ENCODE data around the gene LSM3. TPM values are rescaled to one million over a fixed set of nuclear protein-coding genes. Genes with fewer than 3 reads are reported as not detected.

Gene LSM3
- total RNA-seq, 2 donors from 2014 or later, result 4.9 TPM

GRCh38 chr3:14146381-14147065, 32.1 kb upstream of the LSM3 start:
- ATAC-seq (ENCODE audit: insufficient number of reproducible peaks, low FRiP score, low read depth) (no peak), DNase-seq (ENCODE audit: low spot score) (no peak)
- no peak for TF ChIP-seq CTCF (IDR thresholded peaks at IDR 0.05)
- no peak overlapping the region for H3K4me3 ChIP-seq
- H3K36me3 ChIP-seq, result peaks cover 19% of the 10 kb centered on the region
- H3K9me3 ChIP-seq, result no peaks in the 10 kb centered on the region
- H3K27ac ChIP-seq, result peak overlapping the region; percentile 94 to 98
- no peaks in the 10 kb centered on the region for H3K27me3 ChIP-seq (replicated peaks; ENCODE audit: insufficient read depth)
- H3K4me1 ChIP-seq (ENCODE audit: control insufficient read depth in 1 of 2, low read depth in 2 of 2), result peaks cover 48 to 64% of the 10 kb centered on the region in 2 donors

- Histone ChIP-seq H3K4me3 (no peak overlapping the region), H3K27me3 (replicated peaks; ENCODE audit: insufficient read depth) (no peaks in the 10 kb centered on the region), H3K27ac (peak overlapping the region; percentile 94 to 98), H3K36me3 (peaks cover 16% of the 10 kb centered on the region), H3K4me1 (ENCODE audit: control insufficient read depth in 1 of 2, low read depth in 2 of 2) (peaks cover 44 to 59% of the 10 kb centered on the region in 2 donors), H3K9me3 (no peaks in the 10 kb centered on the region)
- ATAC-seq (ENCODE audit: insufficient number of reproducible peaks, low FRiP score, low read depth) (no peak), DNase-seq (ENCODE audit: low spot score) (no peak)
- TF ChIP-seq CTCF (IDR thresholded peaks at IDR 0.05), result no peak
These were observed 31.6 kb upstream of the LSM3 start for GRCh38 chr3:14147066-14147435.

GRCh38 chr3:14147617-14148016, 31.0 kb upstream of the LSM3 start:
- peaks cover 21% of the 10 kb centered on the region for H3K36me3 ChIP-seq
- no peak for ATAC-seq (ENCODE audit: insufficient number of reproducible peaks, low FRiP score, low read depth)
- H3K27ac ChIP-seq, result peak overlapping the region; percentile 94 to 98
- TF ChIP-seq CTCF (IDR thresholded peaks at IDR 0.05), result no peak
- no peaks in the 10 kb centered on the region for H3K27me3 ChIP-seq (replicated peaks; ENCODE audit: insufficient read depth)
- H3K9me3 ChIP-seq, result no peaks in the 10 kb centered on the region
- H3K4me3 ChIP-seq, result no peak overlapping the region
- no peak for DNase-seq (ENCODE audit: low spot score)
- H3K4me1 ChIP-seq (ENCODE audit: control insufficient read depth in 1 of 2, low read depth in 2 of 2), result peaks cover 40 to 53% of the 10 kb centered on the region in 2 donors

GRCh38 chr3:14148041-14148985, 30.3 kb upstream of the LSM3 start:
- H3K27me3 ChIP-seq (replicated peaks; ENCODE audit: insufficient read depth), result no peaks in the 10 kb centered on the region
- TF ChIP-seq CTCF (IDR thresholded peaks at IDR 0.05), result no peak
- peak overlapping the region; percentile 94 to 98 for H3K27ac ChIP-seq
- H3K4me3 ChIP-seq, result no peak overlapping the region
- peaks cover 22% of the 10 kb centered on the region for H3K36me3 ChIP-seq
- H3K4me1 ChIP-seq (ENCODE audit: control insufficient read depth in 1 of 2, low read depth in 2 of 2), result peaks cover 34 to 47% of the 10 kb centered on the region in 2 donors
- ATAC-seq (ENCODE audit: insufficient number of reproducible peaks, low FRiP score, low read depth) (no peak), DNase-seq (ENCODE audit: low spot score) (no peak)
- H3K9me3 ChIP-seq, result no peaks in the 10 kb centered on the region

- no peaks in the 10 kb centered on the region for H3K9me3 ChIP-seq
- no peak overlapping the region for H3K4me3 ChIP-seq
- no peak for TF ChIP-seq CTCF (IDR thresholded peaks at IDR 0.05)
- H3K36me3 ChIP-seq, result peaks cover 33% of the 10 kb centered on the region
- H3K27me3 ChIP-seq (replicated peaks; ENCODE audit: insufficient read depth), result no peaks in the 10 kb centered on the region
- ATAC-seq (ENCODE audit: insufficient number of reproducible peaks, low FRiP score, low read depth) (no peak), DNase-seq (ENCODE audit: low spot score) (no peak)
- H3K27ac ChIP-seq, result no peak overlapping the region
- H3K4me1 ChIP-seq (ENCODE audit: control insufficient read depth in 1 of 2, low read depth in 2 of 2), result peaks cover 25 to 31% of the 10 kb centered on the region in 2 donors
These were observed 28.5 kb upstream of the LSM3 start for GRCh38 chr3:14150078-14150477.

Measured in thoracic aorta (tissue), 2 donors.